GM12801 (cell line): Measurements from ENCODE around the gene RELN.

Experiments
- CTCF ChIP-seq: IDR thresholded peaks from one replicate; pipeline ENCODE4 v1.5.1; 2011; ENCODE audit warnings: control low read depth; ENCODE audit not compliant: insufficient read length; ENCODE audit errors: extremely low read depth

RELN gene

GRCh38 chr7:103679151-103680132, 310.0 kb downstream of the RELN start:
- TF ChIP-seq CTCF, result no peak

GRCh38 chr7:103668279-103668941, 321.0 kb downstream of the RELN start:
- TF ChIP-seq CTCF, result no peak

- TF ChIP-seq CTCF, result no peak
Observed at GRCh38 chr7:103666326-103666725, 323.1 kb downstream of the RELN start.

GRCh38 chr7:103664577-103664976, 324.9 kb downstream of the RELN start:
- TF ChIP-seq CTCF, result no peak

- TF ChIP-seq CTCF, result no peak
Observed at GRCh38 chr7:103660455-103661371, 328.7 kb downstream of the RELN start.

- TF ChIP-seq CTCF, result no peak
Observed at GRCh38 chr7:103658055-103659005, 331.1 kb downstream of the RELN start.
